Subcutaneous adipose tissue (tissue), 4 donors: ENCODE data around the gene MOSPD3. TPM values are rescaled to one million over a fixed set of nuclear protein-coding genes. Genes with fewer than 3 reads are reported as not detected.

Source experiments
- total RNA-seq, 4 donors: library from RNA; depleted of rRNA; stranded (reverse); fragments of >200 nt; gene quantifications; one replicate each; pipeline ENCODE4 v1.1.0, GENCODE V29; 2016
- TF ChIP-seq, protein P1 (sequence below): fragments of 450-650 bp; IDR thresholded peaks from one replicate; pipeline ENCODE4 v1.5.1; 2016; ENCODE audit warnings: low read depth, mild to moderate bottlenecking, control low read depth, antibody characterized with exemption, moderate library complexity

MOSPD3 gene
- total RNA-seq, 4 donors from 2014 or later, result 4.8 to 15.3 (median 11.7) TPM

DNA sequence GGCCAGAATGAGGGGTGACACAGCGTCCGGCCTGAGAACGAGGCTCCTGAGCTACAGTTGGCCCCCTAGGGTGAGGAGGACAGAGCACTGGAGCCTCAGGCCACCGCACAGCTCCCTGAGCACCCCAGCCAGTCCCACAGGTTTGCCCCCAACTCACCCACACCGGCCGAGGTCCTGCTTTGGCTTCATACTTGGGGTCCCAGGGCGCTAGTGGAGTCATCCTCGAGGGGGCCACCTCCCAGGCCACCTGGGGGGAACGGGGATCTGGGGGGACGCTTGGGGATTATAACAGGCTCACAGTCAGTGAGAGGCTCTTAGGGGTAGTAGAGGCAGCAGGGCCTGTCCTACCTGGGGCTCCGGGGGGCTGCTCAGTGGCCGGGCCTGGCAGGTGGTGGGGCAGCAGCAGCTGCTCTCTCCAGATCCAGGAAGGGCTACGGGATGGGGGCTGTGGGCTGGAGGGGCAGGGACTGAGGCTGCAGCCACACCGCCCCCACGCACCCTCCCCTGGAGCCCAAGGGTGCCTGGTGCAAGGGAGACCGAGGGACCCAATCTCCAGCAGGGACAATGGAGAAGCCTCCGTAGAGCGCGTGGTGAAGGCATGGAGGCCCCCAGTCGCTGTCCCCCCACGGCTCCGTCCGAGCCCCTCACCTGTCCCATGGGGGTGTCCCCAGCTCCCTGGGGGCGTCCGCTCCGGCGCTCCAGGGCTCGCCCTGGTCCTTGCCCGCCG is 39.2 kb upstream of the MOSPD3 start:
- TF ChIP-seq, protein P1, sequence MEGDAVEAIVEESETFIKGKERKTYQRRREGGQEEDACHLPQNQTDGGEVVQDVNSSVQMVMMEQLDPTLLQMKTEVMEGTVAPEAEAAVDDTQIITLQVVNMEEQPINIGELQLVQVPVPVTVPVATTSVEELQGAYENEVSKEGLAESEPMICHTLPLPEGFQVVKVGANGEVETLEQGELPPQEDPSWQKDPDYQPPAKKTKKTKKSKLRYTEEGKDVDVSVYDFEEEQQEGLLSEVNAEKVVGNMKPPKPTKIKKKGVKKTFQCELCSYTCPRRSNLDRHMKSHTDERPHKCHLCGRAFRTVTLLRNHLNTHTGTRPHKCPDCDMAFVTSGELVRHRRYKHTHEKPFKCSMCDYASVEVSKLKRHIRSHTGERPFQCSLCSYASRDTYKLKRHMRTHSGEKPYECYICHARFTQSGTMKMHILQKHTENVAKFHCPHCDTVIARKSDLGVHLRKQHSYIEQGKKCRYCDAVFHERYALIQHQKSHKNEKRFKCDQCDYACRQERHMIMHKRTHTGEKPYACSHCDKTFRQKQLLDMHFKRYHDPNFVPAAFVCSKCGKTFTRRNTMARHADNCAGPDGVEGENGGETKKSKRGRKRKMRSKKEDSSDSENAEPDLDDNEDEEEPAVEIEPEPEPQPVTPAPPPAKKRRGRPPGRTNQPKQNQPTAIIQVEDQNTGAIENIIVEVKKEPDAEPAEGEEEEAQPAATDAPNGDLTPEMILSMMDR, result no peak

DNA sequence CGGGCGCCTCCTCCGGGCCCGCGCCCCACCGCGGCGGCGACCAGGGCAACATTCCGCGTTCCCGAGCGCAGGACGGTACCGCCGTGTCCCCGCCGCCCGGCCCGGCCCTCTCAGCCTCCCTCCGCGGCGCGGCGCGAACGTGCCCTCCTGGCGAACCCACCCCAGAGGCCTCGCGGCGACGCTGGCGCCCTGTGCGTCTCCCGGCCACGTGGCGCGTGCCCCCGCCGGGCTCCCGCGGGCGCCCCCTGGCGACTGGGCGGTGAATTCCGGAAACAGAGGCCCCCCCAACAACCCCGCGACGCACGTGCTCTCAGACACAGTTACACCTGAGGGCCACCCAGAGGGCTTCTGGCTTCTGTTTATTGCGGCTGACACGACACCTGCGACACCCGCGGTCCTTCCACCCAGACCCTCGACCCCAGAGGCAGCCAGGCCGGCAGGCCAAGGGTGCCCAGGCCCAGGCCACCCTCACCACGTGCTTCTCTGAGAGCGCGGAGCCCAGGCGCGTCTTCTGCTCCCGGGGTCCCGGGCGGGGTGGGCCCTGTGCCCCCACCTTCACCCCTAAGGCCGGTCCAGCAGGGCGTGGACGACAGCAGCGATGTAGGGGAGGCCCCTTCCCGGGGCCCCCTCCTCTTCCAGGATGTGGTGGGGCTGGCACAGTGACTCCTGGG is 38.5 kb upstream of the MOSPD3 start, which contains the start of gene SAP25:
TSS of gene SAP25 (minus strand) at position 210 of the 671 bp plus-strand sequence. CDS start at position 52, 158 bp downstream.
- TF ChIP-seq, protein P1, result no peak

DNA sequence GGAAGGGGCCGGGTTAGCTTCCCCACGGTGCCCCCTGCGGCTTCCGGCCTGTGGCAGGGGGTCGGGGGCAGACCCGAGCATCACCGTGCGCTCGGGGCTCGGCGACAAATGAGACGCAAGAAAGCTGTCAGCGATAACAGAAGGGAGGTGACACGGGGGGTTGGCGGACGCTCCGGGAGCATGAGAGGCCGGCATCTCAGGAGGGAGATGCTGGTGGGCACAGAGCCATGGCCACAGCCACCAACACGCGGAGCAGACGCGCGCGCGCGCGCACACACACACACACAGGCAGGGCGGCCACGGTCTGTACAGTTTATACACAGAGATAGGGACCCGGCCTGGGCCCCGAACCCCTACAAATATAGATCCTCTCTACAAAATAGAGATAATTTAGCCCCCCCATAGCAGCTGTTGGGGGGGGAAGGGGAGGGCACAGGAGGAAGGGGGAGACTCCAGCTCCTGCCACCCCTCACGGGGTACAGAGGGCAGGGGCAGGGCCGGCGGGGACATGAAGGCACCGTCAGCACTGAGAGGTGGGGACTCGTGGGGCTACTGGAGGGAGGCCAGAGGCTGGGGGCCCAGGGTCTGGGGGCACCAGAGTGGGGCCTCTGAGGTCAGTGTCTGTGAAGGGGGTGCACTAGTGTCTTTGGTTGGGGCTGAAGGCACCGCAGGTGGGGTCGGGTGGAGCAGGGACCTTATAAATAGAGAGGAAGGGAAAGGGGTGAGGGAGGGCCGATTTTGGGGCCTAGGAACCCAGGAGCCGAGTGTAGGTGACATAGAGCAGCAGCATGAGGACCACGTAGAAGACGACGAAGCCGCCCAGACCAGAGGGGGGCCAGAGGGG is 37.8 kb upstream of the MOSPD3 start:
- TF ChIP-seq, protein P1, result no peak

DNA sequence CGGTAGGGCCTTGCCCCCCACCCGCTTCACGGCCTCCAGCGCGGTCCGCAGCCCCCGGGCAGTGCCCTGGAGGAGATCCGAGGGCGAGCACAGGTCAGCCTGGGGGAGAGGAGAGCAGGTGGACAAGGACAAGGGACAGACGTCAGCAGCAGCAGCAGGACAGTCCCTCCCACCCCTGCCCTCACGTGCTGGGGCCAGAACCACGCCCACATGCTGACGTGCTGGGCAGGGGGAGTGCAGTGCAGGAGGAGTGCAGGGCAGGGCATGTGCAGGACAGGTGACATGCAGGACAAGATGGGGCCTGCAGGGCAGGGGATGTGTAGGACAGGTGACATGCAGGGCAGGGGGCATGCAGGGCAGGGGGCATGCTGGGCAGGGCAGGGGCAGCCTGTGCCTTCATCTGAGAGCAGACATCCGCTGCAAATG is 37.1 kb upstream of the MOSPD3 start:
- TF ChIP-seq, protein P1, result no peak

DNA sequence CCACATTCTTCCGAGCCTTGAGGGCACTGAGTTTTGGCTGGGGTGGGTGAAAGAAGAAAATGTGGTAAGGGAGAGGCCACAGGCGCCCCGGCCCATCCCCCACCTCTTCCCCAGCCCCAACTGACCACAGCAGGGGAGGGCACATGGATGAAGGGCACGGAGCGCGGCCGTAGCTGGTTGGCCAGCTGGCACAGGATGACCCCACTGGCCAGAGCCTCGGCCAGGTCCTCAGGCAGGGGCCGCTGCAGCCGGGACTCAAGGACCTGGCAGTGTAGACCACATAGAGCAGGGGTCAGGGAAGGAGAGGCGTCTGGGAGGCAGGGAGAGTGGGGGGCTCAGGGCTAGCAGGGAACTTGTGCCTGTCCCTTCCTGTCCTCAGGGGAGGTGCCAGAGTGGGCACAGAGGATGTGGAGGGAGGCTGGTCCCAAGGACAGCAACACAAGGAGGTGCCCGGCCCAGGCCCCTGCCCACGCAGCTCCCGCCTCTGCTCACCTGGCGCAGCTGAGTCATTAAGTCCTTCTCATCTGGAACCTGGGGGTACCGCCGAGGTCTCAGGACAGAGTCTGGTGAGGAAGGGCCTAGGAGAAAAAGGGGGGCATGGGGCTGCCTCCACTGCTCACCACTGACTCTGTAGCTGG is 36.5 kb upstream of the MOSPD3 start:
- TF ChIP-seq, protein P1, result no peak

DNA sequence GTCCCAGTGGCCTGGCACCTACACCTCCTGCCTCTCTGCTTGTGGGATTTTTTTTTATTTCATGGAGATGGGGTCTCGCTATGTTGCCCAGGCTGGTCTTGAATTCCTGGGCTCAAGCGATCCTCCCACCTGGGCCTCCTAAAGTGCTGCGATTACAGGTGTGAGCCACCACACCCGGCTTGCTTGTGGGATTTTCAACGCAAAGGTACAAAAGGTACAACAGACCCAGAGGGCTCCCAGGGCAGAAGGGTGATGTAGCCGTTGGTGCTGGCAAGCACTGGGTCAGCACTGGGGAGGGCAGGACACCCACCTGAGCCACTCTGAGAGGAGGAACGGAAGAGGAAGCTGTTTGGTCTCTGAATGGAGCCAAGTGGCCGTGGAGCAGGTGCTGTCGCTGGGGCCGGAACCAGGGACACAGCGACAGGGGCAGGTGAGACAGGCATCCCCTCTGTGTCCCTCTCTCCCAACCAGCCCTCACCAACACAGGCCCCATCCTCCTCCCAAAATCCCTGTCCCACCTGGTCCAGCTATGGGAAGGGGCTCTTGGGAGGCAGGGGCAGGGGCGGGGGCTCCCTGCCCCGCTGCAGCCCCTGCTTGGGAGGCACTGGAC is 35.9 kb upstream of the MOSPD3 start:
- TF ChIP-seq, protein P1, result no peak
